LNCaP clone FGC (cell line): ENCODE measurements around the gene SIGLEC7.
"Not testable (repeated sequence)": the region's sequence is repeated elsewhere in the genome, so short reads cannot be mapped to it uniquely, and the experiment has no call there.

Experiments used
- DNase-seq: peaks from one replicate; pipeline ENCODE4 v3.0.0-alpha.2; 2011; ENCODE audit warnings: low read depth
- H3K4me3 ChIP-seq: 2 replicates; pipeline ENCODE4 v1.5.1; 2011; ENCODE audit warnings: mild to moderate bottlenecking, low read depth, low read length, control low read depth
- TF ChIP-seq, protein P1 (sequence below): IDR thresholded peaks from 2 replicates; pipeline ENCODE4 v1.5.1; 2012; ENCODE audit warnings: mild to moderate bottlenecking; ENCODE audit not compliant: control insufficient read depth, insufficient read depth; ENCODE audit errors: extremely low read depth

SIGLEC7 gene

DNA sequence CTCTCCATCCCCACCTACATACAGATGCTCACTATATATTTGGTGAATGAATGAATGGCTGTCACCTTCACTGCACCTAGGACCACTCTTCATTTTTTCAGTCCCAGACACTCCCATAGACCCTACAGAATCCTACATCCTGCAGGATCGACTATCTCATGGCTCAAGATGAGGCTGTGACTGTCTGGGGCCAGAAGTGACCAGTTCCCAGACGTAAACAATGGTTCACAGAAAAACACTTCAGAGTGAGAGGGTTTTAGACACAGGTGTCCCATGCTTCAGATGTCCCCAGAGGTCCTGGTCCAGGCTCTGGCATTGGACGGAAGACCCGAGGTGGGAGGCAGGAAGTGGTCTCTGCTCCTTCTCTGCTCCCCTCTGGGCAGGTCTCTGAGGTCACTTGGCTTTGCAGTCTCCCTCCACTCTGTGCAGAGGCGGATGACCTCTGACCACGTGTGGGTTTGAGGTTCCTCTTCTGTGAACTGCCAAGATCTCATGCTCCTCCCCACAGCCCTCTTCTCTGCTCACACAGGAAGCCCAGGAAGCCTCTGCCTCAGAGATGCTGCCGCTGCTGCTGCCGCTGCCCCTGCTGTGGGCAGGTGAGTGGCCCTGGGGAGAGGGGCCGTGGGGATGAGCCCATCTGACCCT lies 24.9 kb downstream of the SIGLEC7 start:
- TF ChIP-seq, protein P1, sequence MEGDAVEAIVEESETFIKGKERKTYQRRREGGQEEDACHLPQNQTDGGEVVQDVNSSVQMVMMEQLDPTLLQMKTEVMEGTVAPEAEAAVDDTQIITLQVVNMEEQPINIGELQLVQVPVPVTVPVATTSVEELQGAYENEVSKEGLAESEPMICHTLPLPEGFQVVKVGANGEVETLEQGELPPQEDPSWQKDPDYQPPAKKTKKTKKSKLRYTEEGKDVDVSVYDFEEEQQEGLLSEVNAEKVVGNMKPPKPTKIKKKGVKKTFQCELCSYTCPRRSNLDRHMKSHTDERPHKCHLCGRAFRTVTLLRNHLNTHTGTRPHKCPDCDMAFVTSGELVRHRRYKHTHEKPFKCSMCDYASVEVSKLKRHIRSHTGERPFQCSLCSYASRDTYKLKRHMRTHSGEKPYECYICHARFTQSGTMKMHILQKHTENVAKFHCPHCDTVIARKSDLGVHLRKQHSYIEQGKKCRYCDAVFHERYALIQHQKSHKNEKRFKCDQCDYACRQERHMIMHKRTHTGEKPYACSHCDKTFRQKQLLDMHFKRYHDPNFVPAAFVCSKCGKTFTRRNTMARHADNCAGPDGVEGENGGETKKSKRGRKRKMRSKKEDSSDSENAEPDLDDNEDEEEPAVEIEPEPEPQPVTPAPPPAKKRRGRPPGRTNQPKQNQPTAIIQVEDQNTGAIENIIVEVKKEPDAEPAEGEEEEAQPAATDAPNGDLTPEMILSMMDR = no peak
- no peak for DNase-seq
- no peak overlapping the region for H3K4me3 ChIP-seq

GRCh38 chr19:51168564-51169282 lies 26.6 kb downstream of the SIGLEC7 start:
- H3K4me3 ChIP-seq = no peak overlapping the region
- DNase-seq = no peak
- TF ChIP-seq, protein P1 = no peak

GRCh38 chr19:51169283-51169918 lies 27.3 kb downstream of the SIGLEC7 start:
- not testable (repeated sequence) for DNase-seq, H3K4me3 ChIP-seq
- TF ChIP-seq, protein P1 = peak; percentile 83

GRCh38 chr19:51172223-51172622 lies 30.1 kb downstream of the SIGLEC7 start:
- TF ChIP-seq, protein P1 = no peak
- no peak overlapping the region for H3K4me3 ChIP-seq
- DNase-seq = no peak

GRCh38 chr19:51173681-51174080 lies 31.6 kb downstream of the SIGLEC7 start:
- DNase-seq = no peak
- H3K4me3 ChIP-seq = no peak overlapping the region
- TF ChIP-seq, protein P1 = no peak

- no peak for DNase-seq
- TF ChIP-seq, protein P1 = no peak
- no peak overlapping the region for H3K4me3 ChIP-seq
Measured at GRCh38 chr19:51179256-51179655, 37.2 kb downstream of the SIGLEC7 start.
